ENCODE data around the gene TGFB2.

- TF ChIP-seq RAD21 (IDR thresholded peaks at IDR 0.05; ENCODE audit: low read depth), result no peak
- TF ChIP-seq POLR2AphosphoS5 (IDR thresholded peaks at IDR 0.05; ENCODE audit: low read depth, low read length), result no peak
- TF ChIP-seq SIN3A (IDR thresholded peaks at IDR 0.05; ENCODE audit: low read depth), result no peak
- TF ChIP-seq, protein P1, sequence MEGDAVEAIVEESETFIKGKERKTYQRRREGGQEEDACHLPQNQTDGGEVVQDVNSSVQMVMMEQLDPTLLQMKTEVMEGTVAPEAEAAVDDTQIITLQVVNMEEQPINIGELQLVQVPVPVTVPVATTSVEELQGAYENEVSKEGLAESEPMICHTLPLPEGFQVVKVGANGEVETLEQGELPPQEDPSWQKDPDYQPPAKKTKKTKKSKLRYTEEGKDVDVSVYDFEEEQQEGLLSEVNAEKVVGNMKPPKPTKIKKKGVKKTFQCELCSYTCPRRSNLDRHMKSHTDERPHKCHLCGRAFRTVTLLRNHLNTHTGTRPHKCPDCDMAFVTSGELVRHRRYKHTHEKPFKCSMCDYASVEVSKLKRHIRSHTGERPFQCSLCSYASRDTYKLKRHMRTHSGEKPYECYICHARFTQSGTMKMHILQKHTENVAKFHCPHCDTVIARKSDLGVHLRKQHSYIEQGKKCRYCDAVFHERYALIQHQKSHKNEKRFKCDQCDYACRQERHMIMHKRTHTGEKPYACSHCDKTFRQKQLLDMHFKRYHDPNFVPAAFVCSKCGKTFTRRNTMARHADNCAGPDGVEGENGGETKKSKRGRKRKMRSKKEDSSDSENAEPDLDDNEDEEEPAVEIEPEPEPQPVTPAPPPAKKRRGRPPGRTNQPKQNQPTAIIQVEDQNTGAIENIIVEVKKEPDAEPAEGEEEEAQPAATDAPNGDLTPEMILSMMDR (IDR thresholded peaks at IDR 0.05 in 2 of 3, conservative IDR thresholded peaks at IDR 0.05 in 1 of 3; ENCODE audit: borderline replicate concordance in 1 of 3, insufficient read depth in 1 of 3, low read depth in 2 of 3, low read length in 2 of 3), result no peak
- TF ChIP-seq SP1 (IDR thresholded peaks at IDR 0.05; ENCODE audit: low read depth), result no peak
- no peak for TF ChIP-seq YY1 (IDR thresholded peaks at IDR 0.05; ENCODE audit: extremely low read depth, insufficient replicate concordance, low read depth, low read length)
- no peak for TF ChIP-seq EZH2phosphoT487 (IDR thresholded peaks at IDR 0.05; ENCODE audit: borderline replicate concordance)
- no peak for TF ChIP-seq TCF7L2 (IDR thresholded peaks at IDR 0.05; ENCODE audit: borderline replicate concordance, extremely low read depth, insufficient read depth, insufficient read length)
- no peak for TF ChIP-seq POLR2A (IDR thresholded peaks at IDR 0.05; ENCODE audit: borderline replicate concordance, extremely low read depth, insufficient read depth, insufficient read length)
- TF ChIP-seq, protein P2, sequence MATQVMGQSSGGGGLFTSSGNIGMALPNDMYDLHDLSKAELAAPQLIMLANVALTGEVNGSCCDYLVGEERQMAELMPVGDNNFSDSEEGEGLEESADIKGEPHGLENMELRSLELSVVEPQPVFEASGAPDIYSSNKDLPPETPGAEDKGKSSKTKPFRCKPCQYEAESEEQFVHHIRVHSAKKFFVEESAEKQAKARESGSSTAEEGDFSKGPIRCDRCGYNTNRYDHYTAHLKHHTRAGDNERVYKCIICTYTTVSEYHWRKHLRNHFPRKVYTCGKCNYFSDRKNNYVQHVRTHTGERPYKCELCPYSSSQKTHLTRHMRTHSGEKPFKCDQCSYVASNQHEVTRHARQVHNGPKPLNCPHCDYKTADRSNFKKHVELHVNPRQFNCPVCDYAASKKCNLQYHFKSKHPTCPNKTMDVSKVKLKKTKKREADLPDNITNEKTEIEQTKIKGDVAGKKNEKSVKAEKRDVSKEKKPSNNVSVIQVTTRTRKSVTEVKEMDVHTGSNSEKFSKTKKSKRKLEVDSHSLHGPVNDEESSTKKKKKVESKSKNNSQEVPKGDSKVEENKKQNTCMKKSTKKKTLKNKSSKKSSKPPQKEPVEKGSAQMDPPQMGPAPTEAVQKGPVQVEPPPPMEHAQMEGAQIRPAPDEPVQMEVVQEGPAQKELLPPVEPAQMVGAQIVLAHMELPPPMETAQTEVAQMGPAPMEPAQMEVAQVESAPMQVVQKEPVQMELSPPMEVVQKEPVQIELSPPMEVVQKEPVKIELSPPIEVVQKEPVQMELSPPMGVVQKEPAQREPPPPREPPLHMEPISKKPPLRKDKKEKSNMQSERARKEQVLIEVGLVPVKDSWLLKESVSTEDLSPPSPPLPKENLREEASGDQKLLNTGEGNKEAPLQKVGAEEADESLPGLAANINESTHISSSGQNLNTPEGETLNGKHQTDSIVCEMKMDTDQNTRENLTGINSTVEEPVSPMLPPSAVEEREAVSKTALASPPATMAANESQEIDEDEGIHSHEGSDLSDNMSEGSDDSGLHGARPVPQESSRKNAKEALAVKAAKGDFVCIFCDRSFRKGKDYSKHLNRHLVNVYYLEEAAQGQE (IDR thresholded peaks at IDR 0.05; ENCODE audit: low read depth), result no peak
These were observed 106.3 kb downstream of the TGFB2 start for GRCh38 chr1:218451415-218451814.
